ENCODE results near the gene FOXL1. TPM values are rescaled to one million over a fixed set of nuclear protein-coding genes. Genes with fewer than 3 reads are reported as not detected.

Gene FOXL1
- total RNA-seq, 4 donors from 2014 or later, result 0.52 to 0.83 (median 0.69) TPM

GRCh38 chr16:86605950-86606349, 27.6 kb downstream of the FOXL1 start:
- intact Hi-C loops (cut with DNase I), result no loop called here
- H3K4me1 ChIP-seq, result no peaks in the 10 kb centered on the region
- no peaks in the 10 kb centered on the region for H3K9me3 ChIP-seq
- TF ChIP-seq POLR2AphosphoS5 (IDR thresholded peaks at IDR 0.05) (no peak), CTCF (IDR thresholded peaks at IDR 0.05) (no peak), POLR2A (IDR thresholded peaks at IDR 0.05; ENCODE audit: low read depth) (no peak), EP300 (IDR thresholded peaks at IDR 0.05) (no peak)
- H3K27ac ChIP-seq (replicated peaks in 1 of 4), result no peak overlapping the region
- WGBS, result 95% methylated on average over 3 of the region's 3 CpGs
- DNase-seq (ENCODE audit: extremely low spot score), result no peak
- H3K4me3 ChIP-seq, result no peak overlapping the region
- no peaks in the 10 kb centered on the region for H3K36me3 ChIP-seq
- H3K27me3 ChIP-seq, result peaks cover 0 to 96% (median 0%) of the 10 kb centered on the region in 4 donors

GRCh38 chr16:86608301-86608747, 30.0 kb downstream of the FOXL1 start:
- Histone ChIP-seq H3K27me3 (peaks cover 0 to 95% (median 0%) of the 10 kb centered on the region in 4 donors), H3K27ac (replicated peaks in 1 of 4) (no peak overlapping the region), H3K36me3 (no peaks in the 10 kb centered on the region), H3K4me3 (no peak overlapping the region), H3K4me1 (peaks cover 0 to 4% (median 2%) of the 10 kb centered on the region in 4 donors), H3K9me3 (no peaks in the 10 kb centered on the region)
- 46% methylated on average over 2 of the region's 2 CpGs for WGBS
- intact Hi-C loops (cut with DNase I), result no loop called here
- TF ChIP-seq EP300 (IDR thresholded peaks at IDR 0.05) (no peak), CTCF (IDR thresholded peaks at IDR 0.05) (no peak), POLR2A (IDR thresholded peaks at IDR 0.05; ENCODE audit: low read depth) (no peak), POLR2AphosphoS5 (IDR thresholded peaks at IDR 0.05) (no peak)
- DNase-seq (ENCODE audit: extremely low spot score), result no peak

- Histone ChIP-seq H3K4me1 (peaks cover 0 to 4% (median 2%) of the 10 kb centered on the region in 4 donors), H3K27me3 (peaks cover 0 to 91% (median 0%) of the 10 kb centered on the region in 4 donors), H3K4me3 (no peak overlapping the region), H3K36me3 (no peaks in the 10 kb centered on the region), H3K27ac (replicated peaks in 1 of 4) (no peak overlapping the region), H3K9me3 (no peaks in the 10 kb centered on the region)
- intact Hi-C loops (cut with DNase I), result no loop called here
- TF ChIP-seq EP300 (IDR thresholded peaks at IDR 0.05), result no peak
- TF ChIP-seq CTCF (IDR thresholded peaks at IDR 0.05), result no peak
- TF ChIP-seq POLR2A (IDR thresholded peaks at IDR 0.05; ENCODE audit: low read depth), result no peak
- DNase-seq (ENCODE audit: extremely low spot score), result no peak
- 79% methylated on average over 4 of the region's 6 CpGs for WGBS
Measured at GRCh38 chr16:86609115-86609514, 30.8 kb downstream of the FOXL1 start.

GRCh38 chr16:86609661-86610060, 31.3 kb downstream of the FOXL1 start:
- H3K27ac ChIP-seq (replicated peaks in 1 of 4), result no peak overlapping the region
- intact Hi-C loops (cut with DNase I), result no loop called here
- DNase-seq (ENCODE audit: extremely low spot score), result no peak
- 85% methylated on average over 10 of the region's 10 CpGs for WGBS
- TF ChIP-seq CTCF (IDR thresholded peaks at IDR 0.05), result no peak
- TF ChIP-seq POLR2AphosphoS5 (IDR thresholded peaks at IDR 0.05), result no peak
- TF ChIP-seq POLR2A (IDR thresholded peaks at IDR 0.05; ENCODE audit: low read depth), result no peak
- no peak for TF ChIP-seq EP300 (IDR thresholded peaks at IDR 0.05)
- H3K9me3 ChIP-seq, result no peaks in the 10 kb centered on the region
- no peaks in the 10 kb centered on the region for H3K36me3 ChIP-seq
- H3K4me3 ChIP-seq, result no peak overlapping the region
- H3K27me3 ChIP-seq, result peaks cover 0 to 85% (median 0%) of the 10 kb centered on the region in 4 donors
- H3K4me1 ChIP-seq, result peaks cover 0 to 4% (median 2%) of the 10 kb centered on the region in 4 donors

Data from esophagus muscularis mucosa (tissue), 4 donors.